ENCODE measurements around the gene CGB8. TPM values are rescaled to one million over a fixed set of nuclear protein-coding genes. Genes with fewer than 3 reads are reported as not detected.

The CGB8 gene
- total and polyA plus RNA-seq, 10 donors: not detected

DNA sequence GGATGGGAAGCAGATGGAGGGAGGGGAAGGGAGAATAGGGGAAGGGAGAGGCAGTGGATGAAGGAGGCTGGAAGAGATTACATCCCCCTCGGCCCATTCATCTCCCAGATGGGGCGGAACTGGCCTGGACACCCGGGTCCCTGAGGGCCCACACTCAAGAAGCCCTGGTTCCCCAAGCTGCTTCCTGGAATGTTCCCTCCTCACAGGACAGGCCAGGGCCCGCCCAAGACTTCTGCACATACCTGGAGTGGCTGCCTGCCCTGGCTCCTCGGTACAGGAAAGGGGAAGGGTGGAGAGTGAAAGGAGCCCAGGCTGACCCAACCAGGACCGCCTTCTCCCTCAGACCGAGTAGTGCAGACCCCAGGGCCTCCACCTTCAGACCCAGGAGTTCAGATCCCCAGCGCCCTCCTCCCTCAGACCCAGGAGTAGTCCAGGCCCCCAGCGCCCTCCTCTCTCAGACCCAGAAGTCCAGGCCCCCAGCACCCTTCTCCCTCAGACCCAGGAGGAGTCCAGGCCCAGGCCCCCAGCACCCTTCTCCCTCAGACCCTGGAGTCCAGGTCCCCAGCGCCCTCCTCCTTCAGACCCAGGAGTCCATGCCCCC lies 15.2 kb upstream of the CGB8 start:
- Histone ChIP-seq H3K36me3 (no peaks in the 10 kb centered on the region), H3K27me3 (replicated peaks in 1 of 7) (peaks cover 0 to 96% (median 57%) of the 10 kb centered on the region in 7 donors), H3K4me3 (no peak overlapping the region), H3K4me1 (peaks cover 0 to 10% (median 6%) of the 10 kb centered on the region in 6 donors), H3K27ac (no peak overlapping the region), H3K9me3 (no peaks in the 10 kb centered on the region)
- TF ChIP-seq, protein P1, sequence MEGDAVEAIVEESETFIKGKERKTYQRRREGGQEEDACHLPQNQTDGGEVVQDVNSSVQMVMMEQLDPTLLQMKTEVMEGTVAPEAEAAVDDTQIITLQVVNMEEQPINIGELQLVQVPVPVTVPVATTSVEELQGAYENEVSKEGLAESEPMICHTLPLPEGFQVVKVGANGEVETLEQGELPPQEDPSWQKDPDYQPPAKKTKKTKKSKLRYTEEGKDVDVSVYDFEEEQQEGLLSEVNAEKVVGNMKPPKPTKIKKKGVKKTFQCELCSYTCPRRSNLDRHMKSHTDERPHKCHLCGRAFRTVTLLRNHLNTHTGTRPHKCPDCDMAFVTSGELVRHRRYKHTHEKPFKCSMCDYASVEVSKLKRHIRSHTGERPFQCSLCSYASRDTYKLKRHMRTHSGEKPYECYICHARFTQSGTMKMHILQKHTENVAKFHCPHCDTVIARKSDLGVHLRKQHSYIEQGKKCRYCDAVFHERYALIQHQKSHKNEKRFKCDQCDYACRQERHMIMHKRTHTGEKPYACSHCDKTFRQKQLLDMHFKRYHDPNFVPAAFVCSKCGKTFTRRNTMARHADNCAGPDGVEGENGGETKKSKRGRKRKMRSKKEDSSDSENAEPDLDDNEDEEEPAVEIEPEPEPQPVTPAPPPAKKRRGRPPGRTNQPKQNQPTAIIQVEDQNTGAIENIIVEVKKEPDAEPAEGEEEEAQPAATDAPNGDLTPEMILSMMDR (IDR thresholded peaks at IDR 0.05 in 8 of 11, conservative IDR thresholded peaks at IDR 0.05 in 3 of 11): no peak
- TF ChIP-seq POLR2AphosphoS5 (IDR thresholded peaks at IDR 0.05) (no peak), POLR2A (IDR thresholded peaks at IDR 0.05) (no peak)
- 50 to 58% (median 51%) methylated on average over 6 to 10 of the region's 10 CpGs for WGBS, 5 donors
- intact Hi-C loops (cut with DNase I; ENCODE audit: low total_unique reads): no loop called here
- no peak for DNase-seq

DNA sequence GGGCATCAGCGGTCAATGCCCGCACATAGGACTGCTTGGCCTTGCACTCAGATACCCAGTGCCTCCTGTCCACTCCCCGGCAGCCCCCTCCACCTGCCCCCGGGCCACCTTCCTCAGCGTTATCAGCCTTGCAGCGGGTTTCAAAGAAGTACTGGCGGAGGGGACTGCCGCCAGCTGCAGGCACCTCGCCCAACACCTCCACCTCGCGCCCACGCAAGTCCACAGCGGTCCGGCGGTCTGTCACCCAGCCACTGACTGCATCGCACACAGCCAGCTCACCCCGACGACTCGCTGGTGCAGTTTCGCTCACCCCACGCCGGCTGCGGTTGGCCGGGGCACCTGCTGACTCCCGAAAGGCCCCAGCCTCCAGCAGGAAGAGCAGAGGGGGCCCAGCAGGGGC lies 12.5 kb upstream of the CGB8 start:
- Histone ChIP-seq H3K4me3 (no peak overlapping the region), H3K9me3 (no peaks in the 10 kb centered on the region), H3K4me1 (peaks cover 14 to 31% (median 22%) of the 10 kb centered on the region in 6 donors), H3K27ac (no peak overlapping the region), H3K27me3 (replicated peaks in 1 of 7) (peaks cover 0 to 96% (median 62%) of the 10 kb centered on the region in 7 donors), H3K36me3 (no peaks in the 10 kb centered on the region)
- TF ChIP-seq POLR2AphosphoS5 (IDR thresholded peaks at IDR 0.05) (no peak), POLR2A (IDR thresholded peaks at IDR 0.05) (no peak)
- TF ChIP-seq, protein P1 (IDR thresholded peaks at IDR 0.05 in 8 of 11, conservative IDR thresholded peaks at IDR 0.05 in 3 of 11): no peak
- intact Hi-C loops (cut with DNase I; ENCODE audit: low total_unique reads): no loop called here
- 42 to 64% (median 54%) methylated on average over 9 to 25 of the region's 25 CpGs for WGBS, 5 donors
- DNase-seq: no peak

DNA sequence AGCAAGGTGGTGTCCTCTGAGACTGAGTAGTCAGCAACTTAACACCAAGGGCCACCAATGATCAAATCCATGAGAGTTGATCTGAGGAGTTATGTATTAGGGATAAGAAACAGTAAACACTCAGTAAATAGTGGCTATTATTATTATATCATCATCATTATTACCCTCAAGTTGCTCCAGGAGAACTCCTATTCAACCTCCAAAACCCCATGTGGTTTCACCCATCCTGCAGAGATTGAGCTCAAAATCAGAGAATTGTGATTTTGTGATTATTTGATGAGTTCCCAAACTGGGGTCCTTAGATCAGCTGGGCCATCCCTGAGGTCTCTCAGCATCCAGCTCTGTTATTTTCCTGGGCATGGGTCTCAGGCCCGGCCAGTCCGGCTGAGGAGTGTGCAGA lies 12.1 kb upstream of the CGB8 start:
- Histone ChIP-seq H3K36me3 (no peaks in the 10 kb centered on the region), H3K9me3 (no peaks in the 10 kb centered on the region), H3K27me3 (replicated peaks in 1 of 7) (peaks cover 0 to 96% (median 59%) of the 10 kb centered on the region in 7 donors), H3K4me1 (peaks cover 18 to 36% (median 27%) of the 10 kb centered on the region in 6 donors), H3K4me3 (no peak overlapping the region), H3K27ac (no peak overlapping the region)
- TF ChIP-seq POLR2AphosphoS5 (IDR thresholded peaks at IDR 0.05): no peak
- TF ChIP-seq, protein P1 (IDR thresholded peaks at IDR 0.05 in 8 of 11, conservative IDR thresholded peaks at IDR 0.05 in 3 of 11): no peak
- no peak for TF ChIP-seq POLR2A (IDR thresholded peaks at IDR 0.05)
- 83 to 96% (median 89%) methylated on average over 2 of the region's 2 CpGs for WGBS, 5 donors
- no peak for DNase-seq
- intact Hi-C loops (cut with DNase I; ENCODE audit: low total_unique reads): no loop called here

DNA sequence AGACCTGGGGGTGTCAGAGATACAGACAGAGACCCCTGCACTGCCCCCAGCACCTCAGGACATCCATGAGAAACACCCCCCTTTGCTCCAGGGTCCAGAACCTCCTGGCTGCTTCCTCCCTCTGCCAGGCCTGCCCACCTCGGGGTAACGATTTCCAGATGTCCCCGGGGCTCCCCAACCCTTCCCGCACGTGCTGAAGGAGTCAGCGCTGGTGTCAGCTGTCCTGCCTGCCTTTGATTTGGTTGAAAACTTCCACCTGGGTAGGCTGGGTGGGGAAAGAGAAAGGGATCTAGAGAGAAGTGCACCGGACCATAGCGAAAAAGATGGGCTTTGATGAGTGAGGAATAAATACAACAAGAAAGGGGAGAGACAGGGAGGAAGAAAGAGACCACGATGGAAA lies 10.1 kb upstream of the CGB8 start:
- Histone ChIP-seq H3K9me3 (no peaks in the 10 kb centered on the region), H3K4me3 (no peak overlapping the region), H3K27ac (no peak overlapping the region), H3K4me1 (peaks cover 14 to 30% (median 23%) of the 10 kb centered on the region in 6 donors), H3K36me3 (no peaks in the 10 kb centered on the region), H3K27me3 (replicated peaks in 1 of 7) (peaks cover 0 to 90% (median 41%) of the 10 kb centered on the region in 7 donors)
- intact Hi-C loops (cut with DNase I; ENCODE audit: low total_unique reads): no loop called here
- 53 to 69% (median 60%) methylated on average over 9 of the region's 9 CpGs for WGBS, 5 donors
- TF ChIP-seq POLR2AphosphoS5 (IDR thresholded peaks at IDR 0.05): no peak
- TF ChIP-seq POLR2A (IDR thresholded peaks at IDR 0.05): no peak
- TF ChIP-seq, protein P1 (IDR thresholded peaks at IDR 0.05 in 8 of 11, conservative IDR thresholded peaks at IDR 0.05 in 3 of 11): no peak
- no peak for DNase-seq

All from spleen (tissue), 11 donors.